ENCODE measurements around the gene COA1.
"Not testable (repeated sequence)": the region's sequence is repeated elsewhere in the genome, so short reads cannot be mapped to it uniquely, and the experiment has no call there.

Gene COA1

GRCh38 chr7:43691611-43692010, 37.7 kb downstream of the COA1 start:
- TF ChIP-seq, protein P1, sequence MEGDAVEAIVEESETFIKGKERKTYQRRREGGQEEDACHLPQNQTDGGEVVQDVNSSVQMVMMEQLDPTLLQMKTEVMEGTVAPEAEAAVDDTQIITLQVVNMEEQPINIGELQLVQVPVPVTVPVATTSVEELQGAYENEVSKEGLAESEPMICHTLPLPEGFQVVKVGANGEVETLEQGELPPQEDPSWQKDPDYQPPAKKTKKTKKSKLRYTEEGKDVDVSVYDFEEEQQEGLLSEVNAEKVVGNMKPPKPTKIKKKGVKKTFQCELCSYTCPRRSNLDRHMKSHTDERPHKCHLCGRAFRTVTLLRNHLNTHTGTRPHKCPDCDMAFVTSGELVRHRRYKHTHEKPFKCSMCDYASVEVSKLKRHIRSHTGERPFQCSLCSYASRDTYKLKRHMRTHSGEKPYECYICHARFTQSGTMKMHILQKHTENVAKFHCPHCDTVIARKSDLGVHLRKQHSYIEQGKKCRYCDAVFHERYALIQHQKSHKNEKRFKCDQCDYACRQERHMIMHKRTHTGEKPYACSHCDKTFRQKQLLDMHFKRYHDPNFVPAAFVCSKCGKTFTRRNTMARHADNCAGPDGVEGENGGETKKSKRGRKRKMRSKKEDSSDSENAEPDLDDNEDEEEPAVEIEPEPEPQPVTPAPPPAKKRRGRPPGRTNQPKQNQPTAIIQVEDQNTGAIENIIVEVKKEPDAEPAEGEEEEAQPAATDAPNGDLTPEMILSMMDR (IDR thresholded peaks at IDR 0.05; ENCODE audit: insufficient read depth, low read length, poor library complexity, severe bottlenecking), result no peak
- TF ChIP-seq EZH2phosphoT487 (conservative IDR thresholded peaks at IDR 0.05; ENCODE audit: low read length), result no peak
- H3K27ac ChIP-seq (ENCODE audit: low read depth, low read length), result peak overlapping the region; percentile 61

GRCh38 chr7:43689115-43689514, 40.2 kb downstream of the COA1 start:
- no peaks in the 10 kb centered on the region for H3K27me3 ChIP-seq (ENCODE audit: low read length)
- H3K27ac ChIP-seq (ENCODE audit: low read depth, low read length), result peak overlapping the region; percentile 74
- no peaks in the 10 kb centered on the region for H4K20me1 ChIP-seq (ENCODE audit: low read depth, low read length)
- H3K36me3 ChIP-seq (ENCODE audit: low read length), result peaks cover 12% of the 10 kb centered on the region
- TF ChIP-seq, protein P1 (IDR thresholded peaks at IDR 0.05; ENCODE audit: insufficient read depth, low read length, poor library complexity, severe bottlenecking), result no peak
- TF ChIP-seq EZH2phosphoT487 (conservative IDR thresholded peaks at IDR 0.05; ENCODE audit: low read length), result no peak
- H3K4me2 ChIP-seq (ENCODE audit: low read depth, low read length, poor library complexity, severe bottlenecking), result peak overlapping the region; percentile 41
- H3K4me3 ChIP-seq (ENCODE audit: insufficient read depth, low read length, poor library complexity, severe bottlenecking), result peak overlapping the region; percentile 1
- no peaks in the 10 kb centered on the region for H3K9me2 ChIP-seq (replicated peaks; ENCODE audit: insufficient read depth, low read length)
- peaks cover 98% of the 10 kb centered on the region for H3K79me2 ChIP-seq (ENCODE audit: insufficient read depth, low read length)
- H3F3A ChIP-seq (ENCODE audit: insufficient read depth), result peaks cover 31% of the 10 kb centered on the region
- no peak overlapping the region for H2AFZ ChIP-seq (ENCODE audit: low read depth, low read length, severe bottlenecking)
- H3K9ac ChIP-seq (ENCODE audit: low read length), result peak overlapping the region; percentile 29
- peaks cover 10% of the 10 kb centered on the region; the same call in 1 of the 2 replicates for H3K9me3 ChIP-seq (ENCODE audit: insufficient read depth, low read length)

More at GRCh38 chr7:43691611-43692010, 37.7 kb downstream of the COA1 start:
- Histone ChIP-seq H4K20me1 (ENCODE audit: low read depth, low read length) (no peaks in the 10 kb centered on the region), H3K9ac (ENCODE audit: low read length) (peak overlapping the region; percentile 42), H3K4me2 (ENCODE audit: low read depth, low read length, poor library complexity, severe bottlenecking) (peak overlapping the region; percentile 46), H3K4me3 (ENCODE audit: insufficient read depth, low read length, poor library complexity, severe bottlenecking) (no peak overlapping the region), H3K79me2 (ENCODE audit: insufficient read depth, low read length) (peaks cover 97% of the 10 kb centered on the region), H3K36me3 (ENCODE audit: low read length) (peaks cover 15% of the 10 kb centered on the region), H3F3A (ENCODE audit: insufficient read depth) (peaks cover 28% of the 10 kb centered on the region; the same call in 1 of the 2 replicates), H2AFZ (ENCODE audit: low read depth, low read length, severe bottlenecking) (no peak overlapping the region), H3K9me2 (replicated peaks; ENCODE audit: insufficient read depth, low read length) (no peaks in the 10 kb centered on the region), H3K9me3 (ENCODE audit: insufficient read depth, low read length) (peaks cover 10% of the 10 kb centered on the region; the same call in 1 of the 2 replicates), H3K27me3 (ENCODE audit: low read length) (no peaks in the 10 kb centered on the region)

DNA sequence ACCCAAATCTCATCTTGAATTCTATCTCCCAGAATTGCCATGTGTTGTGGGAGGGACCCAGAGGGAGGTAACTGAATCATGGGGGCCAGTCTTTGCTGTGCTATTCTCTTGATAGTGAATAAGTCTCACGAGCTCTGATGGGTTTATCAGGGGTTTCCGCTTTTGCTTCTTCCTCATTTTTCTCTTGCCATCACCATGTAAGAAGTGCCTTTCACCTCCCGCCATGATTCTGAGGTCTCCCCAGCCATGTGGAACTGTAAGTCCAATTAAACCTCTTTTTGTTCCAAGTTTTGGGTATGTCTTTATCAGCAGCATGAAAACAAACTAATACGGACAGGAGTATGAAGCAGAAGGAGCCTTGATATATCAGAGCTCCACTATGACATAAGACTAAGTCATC, 41.5 kb downstream of the COA1 start:
- H3K27me3 ChIP-seq (ENCODE audit: low read length); H3K9ac ChIP-seq (ENCODE audit: low read length); H3K9me3 ChIP-seq (ENCODE audit: insufficient read depth, low read length); H4K20me1 ChIP-seq (ENCODE audit: low read depth, low read length); H3K4me2 ChIP-seq (ENCODE audit: low read depth, low read length, poor library complexity, severe bottlenecking); H2AFZ ChIP-seq (ENCODE audit: low read depth, low read length, severe bottlenecking); H3K9me2 ChIP-seq (replicated peaks; ENCODE audit: insufficient read depth, low read length); H3K4me3 ChIP-seq (ENCODE audit: insufficient read depth, low read length, poor library complexity, severe bottlenecking): not testable (repeated sequence)
- Histone ChIP-seq H3K27ac (ENCODE audit: low read depth, low read length) (peak overlapping the region; percentile 74; the same call in 1 of the 2 replicates), H3K36me3 (ENCODE audit: low read length) (peaks cover 12% of the 10 kb centered on the region), H3F3A (ENCODE audit: insufficient read depth) (peaks cover 43% of the 10 kb centered on the region), H3K79me2 (ENCODE audit: insufficient read depth, low read length) (peaks cover 97% of the 10 kb centered on the region)

GRCh38 chr7:43686991-43687390, 42.3 kb downstream of the COA1 start:
- peaks cover 10% of the 10 kb centered on the region; the same call in 1 of the 2 replicates for H3K9me3 ChIP-seq (ENCODE audit: insufficient read depth, low read length)
- no peak overlapping the region for H3K4me3 ChIP-seq (ENCODE audit: insufficient read depth, low read length, poor library complexity, severe bottlenecking)
- H3K4me2 ChIP-seq (ENCODE audit: low read depth, low read length, poor library complexity, severe bottlenecking), result no peak overlapping the region
- H3K9me2 ChIP-seq (replicated peaks; ENCODE audit: insufficient read depth, low read length), result no peaks in the 10 kb centered on the region
- H3K36me3 ChIP-seq (ENCODE audit: low read length), result peaks cover 12% of the 10 kb centered on the region
- no peaks in the 10 kb centered on the region for H4K20me1 ChIP-seq (ENCODE audit: low read depth, low read length)
- H3K27me3 ChIP-seq (ENCODE audit: low read length), result no peaks in the 10 kb centered on the region
- H2AFZ ChIP-seq (ENCODE audit: low read depth, low read length, severe bottlenecking), result no peak overlapping the region
- peaks cover 97% of the 10 kb centered on the region for H3K79me2 ChIP-seq (ENCODE audit: insufficient read depth, low read length)
- TF ChIP-seq, protein P1 (IDR thresholded peaks at IDR 0.05; ENCODE audit: insufficient read depth, low read length, poor library complexity, severe bottlenecking), result no peak
- no peak for TF ChIP-seq EZH2phosphoT487 (conservative IDR thresholded peaks at IDR 0.05; ENCODE audit: low read length)
- H3K9ac ChIP-seq (ENCODE audit: low read length), result no peak overlapping the region
- peak overlapping the region; percentile 12 for H3K27ac ChIP-seq (ENCODE audit: low read depth, low read length)
- peaks cover 52% of the 10 kb centered on the region for H3F3A ChIP-seq (ENCODE audit: insufficient read depth)

Data from SU-DHL-6 (cell line).